ENCODE data around the gene TFDP1. TPM values are rescaled to one million over a fixed set of nuclear protein-coding genes. Genes with fewer than 3 reads are reported as not detected.
"Not testable (repeated sequence)": the region's sequence is repeated elsewhere in the genome, so short reads cannot be mapped to it uniquely, and the experiment has no call there.

Gene TFDP1
- total RNA-seq, 1 donor from 2014 or later = 49.5 TPM

- no peak for DNase-seq
Measured at GRCh38 chr13:113551081-113552000, 33.2 kb upstream of the TFDP1 start.

GRCh38 chr13:113552079-113552478, 32.5 kb upstream of the TFDP1 start:
- no peak for DNase-seq

GRCh38 chr13:113552786-113553434, 31.6 kb upstream of the TFDP1 start:
- peak; percentile 99 for DNase-seq

GRCh38 chr13:113553511-113554332, 30.8 kb upstream of the TFDP1 start:
- DNase-seq = peak; percentile 33

- peak; percentile 27 for DNase-seq
Measured at GRCh38 chr13:113554333-113554700, 30.2 kb upstream of the TFDP1 start.

- DNase-seq = no peak
Measured at GRCh38 chr13:113555141-113555540, 29.4 kb upstream of the TFDP1 start.

GRCh38 chr13:113557013-113557412, 27.5 kb upstream of the TFDP1 start:
- no peak for DNase-seq

- no peak for DNase-seq
Measured at GRCh38 chr13:113558461-113558860, 26.1 kb upstream of the TFDP1 start.

- DNase-seq = no peak
Measured at GRCh38 chr13:113559061-113559460, 25.5 kb upstream of the TFDP1 start.

GRCh38 chr13:113559901-113560644, 24.5 kb upstream of the TFDP1 start:
- DNase-seq = no peak

- no peak for DNase-seq
Measured at GRCh38 chr13:113560645-113561416, 23.7 kb upstream of the TFDP1 start.

- no peak for DNase-seq
Measured at GRCh38 chr13:113561417-113562084, 23.0 kb upstream of the TFDP1 start.

- peak; percentile 86 for DNase-seq
Measured at GRCh38 chr13:113562085-113562749, 22.3 kb upstream of the TFDP1 start.

GRCh38 chr13:113562844-113563243, 21.7 kb upstream of the TFDP1 start:
- DNase-seq = no peak

- DNase-seq = not testable (repeated sequence)
Measured at GRCh38 chr13:113563511-113563910, 21.0 kb upstream of the TFDP1 start.

GRCh38 chr13:113564331-113565023, 20.1 kb upstream of the TFDP1 start:
- no peak for DNase-seq

GRCh38 chr13:113565526-113566226, 18.9 kb upstream of the TFDP1 start:
- no peak for DNase-seq

- DNase-seq = no peak
Measured at GRCh38 chr13:113566227-113566561, 18.4 kb upstream of the TFDP1 start.

GRCh38 chr13:113567681-113568080, 16.9 kb upstream of the TFDP1 start:
- DNase-seq = no peak

All from dermis blood vessel endothelial cell (primary cell).